ENCODE measurements around the gene SLC1A4. TPM values are rescaled to one million over a fixed set of nuclear protein-coding genes. Genes with fewer than 3 reads are reported as not detected.

The SLC1A4 gene
- total RNA-seq, 1 donor, result 24.1 TPM

GRCh38 chr2:65061910-65062339, 72.7 kb downstream of the SLC1A4 start:
- no peak for TF ChIP-seq CTCF (IDR thresholded peaks at IDR 0.05; ENCODE audit: insufficient read depth, low read length)
- no peak overlapping the region for H3K4me3 ChIP-seq (ENCODE audit: low read depth, low read length)
- DNase-seq (ENCODE audit: low read depth), result no peak

GRCh38 chr2:65062843-65063825, 73.9 kb downstream of the SLC1A4 start:
- no peak overlapping the region for H3K4me3 ChIP-seq (ENCODE audit: low read depth, low read length)
- DNase-seq (ENCODE audit: low read depth), result no peak
- TF ChIP-seq CTCF (IDR thresholded peaks at IDR 0.05; ENCODE audit: insufficient read depth, low read length), result no peak

GRCh38 chr2:65064728-65065552, 75.7 kb downstream of the SLC1A4 start:
- TF ChIP-seq CTCF (IDR thresholded peaks at IDR 0.05; ENCODE audit: insufficient read depth, low read length), result peak; percentile 60
- peak; percentile 97 for DNase-seq (ENCODE audit: low read depth)
- H3K4me3 ChIP-seq (ENCODE audit: low read depth, low read length), result peak overlapping the region; percentile 41

- no peak for TF ChIP-seq CTCF (IDR thresholded peaks at IDR 0.05; ENCODE audit: insufficient read depth, low read length)
- no peak for DNase-seq (ENCODE audit: low read depth)
- H3K4me3 ChIP-seq (ENCODE audit: low read depth, low read length), result no peak overlapping the region
These were observed 78.8 kb downstream of the SLC1A4 start for GRCh38 chr2:65067806-65068553.

GRCh38 chr2:65069439-65069824, 80.2 kb downstream of the SLC1A4 start:
- no peak for DNase-seq (ENCODE audit: low read depth)
- no peak for TF ChIP-seq CTCF (IDR thresholded peaks at IDR 0.05; ENCODE audit: insufficient read depth, low read length)
- no peak overlapping the region for H3K4me3 ChIP-seq (ENCODE audit: low read depth, low read length)

GRCh38 chr2:65070172-65070830, 81.1 kb downstream of the SLC1A4 start:
- peak; percentile 61 for DNase-seq (ENCODE audit: low read depth)

More at GRCh38 chr2:65070172-65070830, 81.1 kb downstream of the SLC1A4 start:
- peak; percentile 52 for TF ChIP-seq CTCF (IDR thresholded peaks at IDR 0.05; ENCODE audit: insufficient read depth, low read length)
- no peak overlapping the region for H3K4me3 ChIP-seq (ENCODE audit: low read depth, low read length)

Data from fibroblast of the aortic adventitia (primary cell).